ACHN (cell line): ENCODE results near the gene SPTBN1.
"Not testable (repeated sequence)": the region's sequence is repeated elsewhere in the genome, so short reads cannot be mapped to it uniquely, and the experiment has no call there.

Experiments used
- DNase-seq: peaks from one replicate; pipeline ENCODE4 v3.0.0-alpha.2; 2015
- in situ Hi-C: cut with HindIII; loops from 2 replicates; pipeline ENCODE4 v1.10.0; 2017; ENCODE audit warnings: low sequenced_read_pairs, low pct_ligation_motif_present, low pct_unique_long_range_greater_than_20kb

Gene SPTBN1

DNA sequence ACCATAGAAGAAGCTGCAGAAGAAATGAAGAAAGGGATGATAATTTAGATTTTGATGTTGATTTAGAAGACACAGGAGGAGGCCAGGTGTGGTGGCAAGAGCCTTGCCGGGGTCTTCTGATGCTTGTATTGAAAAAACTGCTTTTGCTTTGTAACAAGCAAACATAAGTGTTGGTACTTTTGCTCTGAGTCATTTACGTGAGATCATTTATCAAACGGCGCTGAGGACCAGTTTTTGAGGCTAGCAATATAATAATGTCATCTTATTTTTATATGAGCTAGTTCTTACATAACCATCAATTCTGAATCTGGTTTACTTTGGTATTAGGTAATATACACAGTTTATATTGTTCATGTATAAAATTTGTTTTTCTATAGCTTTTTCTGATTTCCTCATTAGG is 30.6 kb downstream of the SPTBN1 start:
- DNase-seq, result no peak
- in situ Hi-C loops, result no loop called here

DNA sequence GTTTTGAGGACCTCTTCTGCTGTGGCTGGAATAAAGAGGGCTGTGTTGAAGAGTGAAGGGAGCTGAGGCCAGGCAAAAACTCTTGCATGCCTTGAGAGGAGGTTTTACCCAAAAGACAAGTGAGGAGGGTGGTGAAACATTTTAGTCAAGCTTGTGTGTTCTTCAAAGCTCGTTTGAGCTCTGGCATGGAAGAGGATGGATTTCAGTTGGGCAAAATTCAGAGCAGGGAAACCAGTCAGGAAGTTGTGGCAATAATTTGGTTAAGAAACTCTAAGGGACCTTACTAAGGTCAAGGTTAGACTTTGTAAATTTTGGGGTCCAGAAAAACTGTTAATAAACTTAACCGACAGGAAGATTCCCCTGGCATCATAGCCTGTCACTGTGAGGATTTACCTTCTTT is 34.7 kb downstream of the SPTBN1 start:
- no peak for DNase-seq
- in situ Hi-C loops, result no loop called here

DNA sequence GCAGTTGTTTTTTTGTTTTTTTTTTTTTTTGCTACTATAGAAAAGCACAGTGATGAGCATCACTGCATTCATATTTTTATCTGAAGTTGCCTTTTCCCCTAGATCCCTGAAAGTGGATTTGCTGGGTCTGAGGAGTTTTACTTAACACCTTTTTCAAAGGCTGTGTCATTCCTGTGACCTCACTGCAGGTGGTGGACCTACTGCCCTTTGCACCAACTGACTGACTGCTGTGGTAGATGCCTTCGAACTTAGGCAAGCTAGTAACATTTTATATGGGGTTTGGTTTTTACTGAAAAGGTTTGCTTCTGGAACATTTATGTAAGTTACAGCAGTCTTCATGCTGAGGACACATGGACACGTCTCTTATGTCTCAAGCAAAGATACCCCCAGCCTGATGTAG is 36.2 kb downstream of the SPTBN1 start:
- in situ Hi-C loops, result no loop called here
- no peak for DNase-seq

DNA sequence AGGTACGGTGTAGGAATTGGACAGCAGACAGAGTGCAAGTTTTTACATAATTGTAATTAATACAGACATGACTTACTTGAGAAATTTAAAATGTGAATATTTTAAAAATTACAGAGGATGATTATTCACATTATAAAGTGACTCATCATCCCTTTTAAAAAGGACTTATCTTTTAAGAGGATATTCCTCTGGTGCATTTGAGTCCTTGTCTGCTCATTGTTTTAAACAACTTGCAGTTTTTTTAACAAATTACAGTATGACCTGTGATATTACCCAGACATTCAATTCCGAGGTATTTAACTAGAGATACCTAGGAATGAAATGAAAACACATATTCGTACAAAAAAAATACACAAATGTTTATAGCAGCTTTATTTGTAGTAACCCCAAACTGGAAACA is 38.0 kb downstream of the SPTBN1 start:
- no peak for DNase-seq
- in situ Hi-C loops, result no loop called here

- in situ Hi-C loops, result no loop called here
- no peak for DNase-seq
Measured at GRCh38 chr2:54496920-54497319, 40.8 kb downstream of the SPTBN1 start.

DNA sequence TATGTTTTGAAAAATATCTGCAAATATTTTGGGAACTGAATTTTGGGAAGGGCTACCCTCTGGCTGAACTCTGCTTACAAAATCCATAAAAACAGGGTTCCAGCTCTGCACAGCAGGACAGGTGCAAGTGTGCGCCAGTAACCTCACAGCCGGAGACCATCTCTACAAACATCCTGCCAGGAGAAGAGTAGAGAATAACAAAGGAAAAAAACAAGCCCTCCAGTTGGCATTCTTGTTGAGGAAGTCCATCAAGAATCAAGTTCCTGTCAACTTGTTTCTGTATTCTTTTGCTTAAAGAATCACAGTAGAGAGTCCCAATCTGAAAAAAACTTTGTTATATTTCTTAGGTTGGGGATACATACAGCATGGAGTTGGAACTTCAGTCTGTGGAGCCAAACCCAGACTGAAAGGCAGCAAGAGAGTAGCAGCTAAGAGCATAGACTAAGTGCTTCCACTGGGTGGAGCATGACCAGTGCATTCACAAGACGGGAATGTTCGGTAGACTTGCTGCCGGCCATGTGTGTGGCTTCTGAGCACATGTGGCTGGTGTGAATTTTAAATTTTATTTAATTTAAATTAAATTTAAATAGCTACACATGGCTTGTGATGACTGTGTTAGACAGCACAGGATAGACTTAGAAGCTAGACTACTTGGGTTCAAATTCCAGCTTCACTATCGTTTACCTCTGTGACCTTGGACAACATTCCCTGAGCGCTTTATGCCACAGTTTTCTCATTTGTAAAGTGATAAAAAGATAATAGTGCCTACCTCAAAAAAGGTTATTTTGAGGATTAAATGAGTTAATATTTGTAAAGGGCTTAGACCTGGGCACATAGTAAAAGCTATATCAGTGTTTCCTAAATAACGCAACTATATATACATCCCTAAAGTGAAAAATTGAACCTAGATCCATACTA is 41.9 kb downstream of the SPTBN1 start:
- peak; percentile 16 for DNase-seq
- in situ Hi-C loops, result no loop called here

DNA sequence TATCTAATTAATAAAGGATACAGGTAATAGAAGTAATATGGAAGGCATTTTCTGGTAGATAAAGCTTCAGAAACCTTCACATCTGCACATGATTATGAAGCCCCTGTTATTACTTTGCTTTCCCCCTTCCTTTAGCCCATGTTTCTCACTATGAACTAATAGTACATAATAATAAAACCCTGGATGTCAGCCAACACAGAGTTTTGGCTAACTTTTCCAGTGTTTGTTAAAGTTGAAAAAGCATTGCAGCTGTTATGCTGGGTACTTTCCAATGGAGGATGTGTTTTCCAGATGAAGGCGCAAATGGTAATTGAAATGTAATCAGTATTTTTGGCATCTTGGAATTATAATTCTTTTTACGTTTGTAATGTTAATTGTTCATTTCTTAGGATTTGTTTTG is 43.5 kb downstream of the SPTBN1 start:
- in situ Hi-C loops, result no loop called here
- no peak for DNase-seq

DNA sequence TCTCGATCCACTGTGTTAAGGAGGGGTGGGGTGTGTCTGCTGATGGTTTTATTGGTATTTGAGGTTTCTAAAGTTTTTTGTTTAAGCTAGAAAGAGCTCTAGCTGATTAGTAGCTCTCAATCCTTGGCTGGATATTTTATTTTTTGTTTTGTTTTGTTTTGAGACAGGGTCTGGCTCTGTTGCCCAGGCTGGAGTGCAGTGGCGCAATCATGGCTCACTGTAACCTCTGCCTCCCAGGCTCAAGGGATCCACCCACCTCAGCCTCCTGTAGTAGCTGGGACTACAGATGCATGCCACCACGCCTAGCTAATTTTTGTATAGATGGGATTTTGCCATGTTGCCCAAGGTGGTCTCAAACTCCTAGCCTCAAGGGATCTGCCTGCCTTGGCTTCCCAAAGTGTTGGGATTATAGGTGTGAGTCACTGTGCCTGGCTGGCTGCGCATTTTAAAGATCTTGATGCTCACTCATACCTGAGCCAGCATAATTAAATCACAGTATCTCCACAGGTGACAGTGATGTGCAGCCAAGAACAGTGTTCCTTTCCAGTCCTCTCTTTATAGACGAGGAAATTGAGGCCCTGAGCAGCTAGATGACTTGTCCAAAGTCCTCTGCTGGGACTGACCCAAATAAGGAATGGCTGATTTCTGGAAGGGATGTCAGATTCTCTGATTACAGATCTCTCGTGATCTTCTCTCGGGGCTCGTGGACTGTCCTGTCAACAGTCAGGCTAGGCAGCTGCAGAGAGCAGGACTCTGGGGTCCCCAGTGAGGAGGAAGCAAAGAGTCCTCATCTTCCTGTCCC is 44.5 kb downstream of the SPTBN1 start:
- no peak for DNase-seq
- in situ Hi-C loops, result no loop called here

DNA sequence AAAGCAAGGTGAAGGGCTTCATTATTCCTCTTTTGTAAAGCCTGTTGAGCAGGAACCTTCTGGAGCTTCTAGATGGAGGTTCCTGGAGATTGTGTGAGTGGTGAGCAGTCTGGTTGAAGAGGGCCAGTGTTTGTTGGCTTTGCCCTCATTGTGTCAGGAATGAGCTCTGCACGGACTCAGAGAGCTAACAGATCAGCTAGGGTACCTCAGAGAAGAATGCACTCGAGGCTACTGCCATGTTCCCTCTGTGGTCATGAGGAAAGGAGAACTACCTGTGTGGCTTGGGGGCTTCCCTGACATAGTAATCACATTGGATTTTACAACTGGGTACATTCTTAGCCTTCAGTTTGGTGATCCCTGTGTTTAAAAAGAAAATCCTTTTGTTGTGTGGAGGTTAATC is 46.6 kb downstream of the SPTBN1 start:
- in situ Hi-C loops, result no loop called here
- no peak for DNase-seq

GRCh38 chr2:54503192-54503591 is 47.1 kb downstream of the SPTBN1 start:
- DNase-seq, result peak; percentile 50
- in situ Hi-C loops, result no loop called here

DNA sequence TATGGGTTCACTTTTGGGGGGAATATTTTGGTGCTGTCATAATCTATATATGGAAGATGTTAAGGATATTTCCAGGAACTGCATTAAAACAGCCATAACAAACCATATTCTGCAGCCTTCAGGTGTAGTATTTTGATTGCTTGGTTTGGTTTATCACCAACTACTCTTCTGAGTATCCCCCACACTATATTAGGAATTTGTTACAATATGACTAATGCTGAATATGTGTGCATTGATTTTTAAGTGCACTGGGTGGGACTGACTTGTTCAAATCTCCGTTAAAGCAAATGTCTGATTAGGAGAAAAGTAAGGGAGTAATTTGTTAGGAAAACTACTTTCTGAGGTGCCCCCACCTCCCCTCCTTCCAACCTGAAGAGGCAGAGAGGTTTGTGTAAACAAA is 47.7 kb downstream of the SPTBN1 start:
- DNase-seq, result no peak
- in situ Hi-C loops, result no loop called here

GRCh38 chr2:54504866-54505265 is 48.7 kb downstream of the SPTBN1 start:
- no peak for DNase-seq
- in situ Hi-C loops, result no loop called here

DNA sequence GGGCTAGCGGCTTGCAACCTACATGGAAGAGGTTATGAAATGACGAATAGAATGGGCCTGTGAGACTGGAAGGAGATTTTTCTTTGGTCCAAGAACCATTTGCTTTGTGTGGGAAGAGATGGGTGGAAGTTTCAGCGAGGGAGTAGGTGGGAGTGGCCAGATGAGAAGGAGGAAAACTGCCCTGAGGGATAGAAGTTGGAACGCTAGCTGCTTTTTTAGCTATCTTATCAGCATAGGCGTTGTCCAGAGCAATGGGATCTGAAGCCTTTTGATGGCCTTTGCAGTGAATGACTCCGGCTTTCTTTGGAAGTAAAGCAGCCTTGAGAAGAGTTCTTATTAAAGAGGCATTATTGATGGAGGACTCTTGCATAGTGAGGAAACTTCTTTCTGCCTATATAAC is 52.4 kb downstream of the SPTBN1 start:
- no peak for DNase-seq
- in situ Hi-C loops, result no loop called here

GRCh38 chr2:54509043-54509442 is 52.9 kb downstream of the SPTBN1 start:
- in situ Hi-C loops, DNase-seq: not testable (repeated sequence)

DNA sequence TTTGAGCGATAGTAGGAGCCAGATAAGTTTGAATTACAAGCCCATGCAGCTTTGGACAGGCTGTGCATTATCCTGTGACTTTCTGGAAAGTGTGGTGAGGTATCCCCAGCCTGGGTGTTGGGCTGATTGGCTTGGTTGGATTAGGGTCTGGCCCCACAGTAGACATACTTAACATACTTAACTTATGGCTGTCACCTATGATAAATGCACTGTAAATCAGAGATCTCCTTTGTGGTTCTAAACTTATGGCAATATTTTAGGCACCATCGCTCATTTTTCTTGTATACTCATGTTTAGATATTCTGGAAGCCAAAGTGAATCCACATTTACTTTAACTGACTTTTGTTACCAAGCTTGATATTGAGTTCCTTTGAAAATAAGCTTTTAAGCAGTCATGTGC is 54.8 kb downstream of the SPTBN1 start:
- no peak for DNase-seq
- in situ Hi-C loops, result no loop called here

- no peak for DNase-seq
- in situ Hi-C loops, result no loop called here
Measured at GRCh38 chr2:54512183-54512582, 56.1 kb downstream of the SPTBN1 start.

- in situ Hi-C loops, result no loop called here
Measured at GRCh38 chr2:54512663-54513362, 56.7 kb downstream of the SPTBN1 start.

GRCh38 chr2:54513363-54513715 is 57.2 kb downstream of the SPTBN1 start:
- DNase-seq, result no peak
- in situ Hi-C loops, result no loop called here

More at GRCh38 chr2:54512663-54513362, 56.7 kb downstream of the SPTBN1 start:
- no peak for DNase-seq

DNA sequence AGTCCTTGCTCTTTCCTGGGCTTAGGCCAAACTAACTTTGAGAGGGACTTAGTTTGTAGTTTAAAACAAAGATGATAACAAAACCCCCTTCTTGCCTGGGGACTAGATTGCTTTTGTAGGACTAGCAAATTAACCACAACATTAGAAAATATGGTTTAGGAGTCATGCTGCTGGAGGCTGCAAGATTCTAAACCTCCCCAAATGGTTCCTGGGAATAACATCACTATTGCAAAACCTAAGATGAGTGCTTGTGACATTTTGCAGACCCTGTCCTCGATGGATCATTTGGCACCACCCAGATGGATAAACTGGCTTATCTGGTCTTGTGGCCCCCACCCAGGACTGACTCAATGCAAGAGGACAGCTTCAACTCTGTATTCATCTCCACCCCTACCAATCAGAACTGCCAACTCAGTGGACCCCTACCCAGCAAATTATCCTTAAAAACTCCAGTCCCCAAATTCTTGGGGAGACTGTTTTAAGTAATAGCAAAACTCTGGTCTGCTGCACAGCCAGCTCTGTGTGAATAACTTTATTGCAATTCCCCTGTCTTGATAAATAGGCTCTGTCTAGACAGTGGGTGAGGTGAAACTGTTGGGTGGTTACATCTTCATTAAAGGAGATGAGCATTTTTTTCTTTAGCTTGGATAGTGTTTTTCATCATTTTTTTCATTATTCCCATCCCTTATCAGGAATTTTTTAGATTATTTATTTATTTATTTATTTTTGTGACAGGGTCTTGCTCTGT is 58.9 kb downstream of the SPTBN1 start:
- in situ Hi-C loops, result no loop called here
- DNase-seq, result no peak
